Testis (tissue), 3 donors: Measurements from ENCODE around the gene YDJC. TPM values are rescaled to one million over a fixed set of nuclear protein-coding genes. Genes with fewer than 3 reads are reported as not detected.
"Not testable (repeated sequence)": the region's sequence is repeated elsewhere in the genome, so short reads cannot be mapped to it uniquely, and the experiment has no call there.

Experiments
- DNase-seq: peaks from one replicate; pipeline ENCODE4 v3.0.0-alpha.2; 2019
- H3K27ac ChIP-seq, 2 donors: fragments of 200-600 bp; sonication (generic); one replicate each; pipeline ENCODE4 v1.5.1; 2019
- H3K27me3 ChIP-seq: fragments of 200-600 bp; sonication (generic); one replicate; pipeline ENCODE4 v1.5.1; 2019
- H3K36me3 ChIP-seq: fragments of 200-600 bp; sonication (generic); one replicate; pipeline ENCODE4 v1.5.1; 2017; ENCODE audit warnings: low read depth; ENCODE audit errors: missing control alignments
- H3K4me1 ChIP-seq: fragments of 200-600 bp; sonication (generic); one replicate; pipeline ENCODE4 v1.5.1; 2019
- H3K4me3 ChIP-seq, 2 donors: fragments of 200-600 bp; sonication (generic); one replicate each; pipeline ENCODE4 v1.5.1; 2017 to 2019
- H3K9me3 ChIP-seq: fragments of 200-600 bp; sonication (generic); one replicate; pipeline ENCODE4 v1.5.1; 2017
- CTCF ChIP-seq, 3 experiments: fragments of 450-650 bp in 2 of 3; fragments of 200-600 bp in 1 of 3; sonication (generic) in 1 of 3; IDR thresholded peaks; one replicate each; pipeline ENCODE4 v1.5.1; 2016 to 2019; ENCODE audit warnings: antibody characterized with exemption in 3 of 3, mild to moderate bottlenecking in 2 of 3, moderate library complexity in 1 of 3
- POLR2A ChIP-seq: fragments of 450-650 bp; IDR thresholded peaks from one replicate; pipeline ENCODE4 v1.6.1; 2017; ENCODE audit warnings: antibody characterized with exemption, mild to moderate bottlenecking, moderate library complexity
- WGBS, 2 donors: methylation state at CpG; one replicate each; pipeline ENCODE4 v1.1.5; 2018; 5-methylcytosine and 5-hydroxymethylcytosine counted together
- intact Hi-C: fragments of 100-400 bp; cut with DNase I; formaldehyde crosslinking; loops from one replicate; pipeline ENCODE4 v1.15.1; 2023; ENCODE audit warnings: low total_unique reads
- polyA plus RNA-seq: library from polyadenylated mRNA; stranded (reverse); fragments of 350-450 nt; fragmentation: Illumina TruSeq; extraction: RNeasy Lipid Tissue Mini Kit (QIAGEN cat#74804); gene quantifications from one replicate; pipeline ENCODE4 v1.2.3, GENCODE V29; 2014; ENCODE audit warnings: low read depth, low replicate concordance; ENCODE audit not compliant: insufficient read depth
- total RNA-seq, 2 donors: library from RNA; depleted of rRNA; stranded (reverse); fragments of >200 nt; gene quantifications; one replicate each; pipeline ENCODE4 v1.2.3, GENCODE V29; 2016

The YDJC gene
- total and polyA plus RNA-seq, 3 donors from 2014 or later = 9.9 to 37.1 (median 36.5) TPM

DNA sequence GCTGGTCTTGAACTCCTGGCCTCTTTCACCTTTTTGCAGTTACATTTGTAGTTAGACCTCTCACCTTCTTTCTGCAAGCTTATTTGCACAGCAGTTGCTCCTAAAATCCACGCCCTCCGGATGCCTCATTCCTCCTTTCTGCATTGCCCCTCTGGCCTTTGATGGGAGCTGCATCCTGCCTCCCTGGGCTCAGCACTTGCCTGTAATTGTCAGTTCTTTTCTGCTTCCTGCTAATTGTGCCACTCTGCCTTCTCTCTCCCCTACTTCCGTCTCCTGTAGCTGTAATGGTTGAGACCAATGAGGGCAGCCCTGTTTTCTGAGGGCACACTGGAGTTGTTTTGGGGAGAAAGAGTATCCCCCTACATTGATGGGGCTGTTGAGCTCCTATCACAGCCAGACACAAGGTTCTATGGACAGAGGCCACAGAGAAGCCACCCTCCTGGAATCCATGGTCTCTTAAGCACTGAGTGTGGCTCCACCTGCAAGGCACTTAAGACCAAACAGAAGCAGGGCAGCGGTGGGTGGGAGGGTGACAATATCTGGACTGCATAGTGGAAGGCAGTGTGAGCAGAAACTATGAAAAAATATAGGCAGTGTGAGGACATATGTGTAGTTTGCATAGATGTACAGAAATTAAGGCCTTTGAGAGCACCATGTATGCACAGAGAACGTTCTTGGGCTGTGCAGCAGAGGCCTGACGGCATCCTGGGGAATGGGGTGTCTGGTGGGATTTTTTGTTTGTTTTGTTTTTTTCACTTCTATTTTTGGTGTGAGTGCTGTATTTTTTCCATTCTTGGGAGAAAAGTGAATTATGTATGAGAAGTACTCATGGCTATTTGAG lies 30.5 kb downstream of the YDJC start:
- DNase-seq = no peak
- H3K9me3 ChIP-seq = no peaks in the 10 kb centered on the region
- H3K36me3 ChIP-seq = no peaks in the 10 kb centered on the region
- H3K27ac ChIP-seq = no peak overlapping the region
- no peak overlapping the region for H3K4me3 ChIP-seq
- 81 to 83% methylated on average over 6 of the region's 6 CpGs for WGBS, 2 donors
- H3K27me3 ChIP-seq = no peaks in the 10 kb centered on the region
- intact Hi-C loops = no loop called here
- no peak for TF ChIP-seq POLR2A
- TF ChIP-seq CTCF (IDR thresholded peaks at IDR 0.05) = no peak
- no peaks in the 10 kb centered on the region for H3K4me1 ChIP-seq

GRCh38 chr22:21598302-21598701 lies 31.5 kb downstream of the YDJC start:
- Histone ChIP-seq H3K4me3 (no peak overlapping the region), H3K27me3 (no peaks in the 10 kb centered on the region), H3K9me3 (no peaks in the 10 kb centered on the region), H3K36me3 (no peaks in the 10 kb centered on the region), H3K4me1 (no peaks in the 10 kb centered on the region), H3K27ac (no peak overlapping the region)
- WGBS, 2 donors = 90 to 91% methylated on average over 3 of the region's 3 CpGs
- TF ChIP-seq CTCF (IDR thresholded peaks at IDR 0.05) (no peak), POLR2A (no peak)
- DNase-seq = no peak
- intact Hi-C loops = no loop called here

DNA sequence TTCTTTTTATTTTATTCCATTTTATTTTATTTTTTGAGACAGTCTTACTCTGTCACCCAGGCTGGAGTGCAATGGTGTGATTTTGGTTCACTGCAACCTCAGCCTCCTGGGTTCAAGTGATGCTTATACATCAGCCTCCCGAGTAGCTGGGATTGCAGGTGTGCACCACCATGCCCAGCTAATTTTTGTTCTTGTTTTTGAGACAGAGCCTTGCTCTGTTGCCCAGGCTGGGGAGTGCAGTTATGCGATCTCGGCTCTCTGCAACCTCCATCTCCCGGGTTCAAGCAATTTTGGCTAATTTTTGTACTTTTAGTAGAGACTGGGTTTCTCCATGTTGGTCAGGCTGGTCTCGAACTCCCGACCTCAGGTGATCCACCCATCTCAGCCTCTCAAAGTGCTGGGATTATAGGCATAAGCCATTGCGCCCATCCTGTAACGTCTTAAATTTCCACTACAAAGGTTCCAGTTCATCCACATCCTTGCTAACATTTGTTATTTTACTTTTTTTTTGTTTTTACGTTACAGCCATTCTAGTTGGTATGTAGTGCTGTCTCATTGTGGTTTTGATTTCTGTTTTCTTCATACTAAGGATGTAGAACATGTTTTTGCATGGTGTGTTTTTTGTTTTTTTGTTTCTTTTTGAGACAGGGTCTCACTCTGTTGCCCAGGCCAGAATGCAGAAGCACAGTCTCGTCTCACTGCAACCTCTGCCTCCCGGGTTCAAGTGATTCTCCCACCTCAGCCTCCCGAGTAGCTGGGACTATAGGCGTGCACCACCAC lies 33.3 kb downstream of the YDJC start:
- 93 to 94% methylated on average over 13 of the region's 13 CpGs for WGBS, 2 donors
- not testable (repeated sequence) for DNase-seq, H3K36me3 ChIP-seq

GRCh38 chr22:21594865-21595452 lies 34.9 kb downstream of the YDJC start:
- H3K27ac ChIP-seq = no peak overlapping the region
- intact Hi-C loops = no loop called here

More for the DNA sequence above, 33.3 kb downstream of the YDJC start:
- H3K4me1 ChIP-seq, H3K27me3 ChIP-seq, H3K9me3 ChIP-seq, H3K27ac ChIP-seq, intact Hi-C loops, H3K4me3 ChIP-seq: not testable (repeated sequence)

More at GRCh38 chr22:21594865-21595452, 34.9 kb downstream of the YDJC start:
- no peaks in the 10 kb centered on the region for H3K9me3 ChIP-seq
- no peaks in the 10 kb centered on the region for H3K36me3 ChIP-seq
- DNase-seq = no peak
- 69 to 76% methylated on average over 5 of the region's 5 CpGs for WGBS, 2 donors
- no peak overlapping the region for H3K4me3 ChIP-seq
- no peaks in the 10 kb centered on the region for H3K27me3 ChIP-seq
- TF ChIP-seq POLR2A (no peak), CTCF (IDR thresholded peaks at IDR 0.05) (no peak)
- peaks cover 16% of the 10 kb centered on the region for H3K4me1 ChIP-seq
